WTC11 (cell line): ENCODE data around the gene DYRK2. TPM values are rescaled to one million over a fixed set of nuclear protein-coding genes. Genes with fewer than 3 reads are reported as not detected.

ENCODE experiments used
- ATAC-seq: fragments of 200-7000 bp; cut with Tn5 transposase; 2 replicates; pipeline ENCODE4 v1.10.0; 2021; ENCODE audit warnings: mild to moderate bottlenecking, moderate library complexity
- CTCF ChIA-PET: fragments of 300-600 bp; sonication (Branson Sonifier 250); formaldehyde crosslinking; loops from one replicate; lab custom pipeline; 2021; ENCODE audit warnings: antibody characterized with exemption; lab: Charles Lee
- POLR2A ChIA-PET: fragments of 350-600 bp; sonication (Branson Sonifier 250); formaldehyde crosslinking; loops from one replicate; lab custom pipeline; 2021; ENCODE audit warnings: antibody characterized with exemption; lab: Charles Lee
- DNase-seq: peaks from one replicate; pipeline ENCODE4 v3.0.0; 2021; ENCODE audit warnings: low spot score
- H3K27ac Mint-ChIP-seq: 2 replicates; pipeline ENCODE4 v1.8.0; 2021; ENCODE audit warnings: mixed read lengths
- H3K27me3 Mint-ChIP-seq: 2 replicates; pipeline ENCODE4 v1.8.0; 2021; ENCODE audit warnings: low read depth, mild to moderate bottlenecking, moderate library complexity, mixed read lengths
- H3K36me3 Mint-ChIP-seq: 2 replicates; pipeline ENCODE4 v1.8.0; 2021; ENCODE audit warnings: mixed read lengths
- H3K4me1 Mint-ChIP-seq: 2 replicates; pipeline ENCODE4 v1.8.0; 2022; ENCODE audit warnings: mixed read lengths
- H3K4me3 Mint-ChIP-seq: 2 replicates; pipeline ENCODE4 v1.8.0; 2021; ENCODE audit warnings: mild to moderate bottlenecking, moderate library complexity, mixed read lengths
- H3K9me3 Mint-ChIP-seq: 2 replicates; pipeline ENCODE4 v1.8.0; 2021; ENCODE audit warnings: mixed read lengths
- CBFB ChIP-seq: sonication (generic); formaldehyde crosslinking; IDR thresholded peaks from 2 replicates; pipeline ENCODE4 v1.8.1; 2022; ENCODE audit warnings: mild to moderate bottlenecking, low read depth, missing genetic modification reagents
- ETV6 ChIP-seq: sonication (generic); formaldehyde crosslinking; IDR thresholded peaks from 2 replicates; pipeline ENCODE4 v1.8.1; 2022; ENCODE audit warnings: mild to moderate bottlenecking, missing genetic modification reagents
- GRHL2 ChIP-seq: fragments of 250-450 bp; sonication (Bioruptor Pico); IDR thresholded peaks from 2 replicates; pipeline ENCODE4 v1.8.0; 2022; ENCODE audit warnings: mild to moderate bottlenecking, moderate library complexity; ENCODE audit not compliant: insufficient replicate concordance, severe bottlenecking
- GTF2I ChIP-seq: fragments of 250-450 bp; sonication (Bioruptor Pico); conservative IDR thresholded peaks from 2 replicates; pipeline ENCODE4 v1.4.0; 2021; ENCODE audit warnings: mild to moderate bottlenecking
- HMGA2 ChIP-seq: fragments of 250-450 bp; sonication (Bioruptor Pico); IDR thresholded peaks from 2 replicates; pipeline ENCODE4 v1.4.0; 2021; ENCODE audit warnings: mild to moderate bottlenecking, moderate library complexity
- JUN ChIP-seq: sonication (generic); formaldehyde crosslinking; IDR thresholded peaks from 2 replicates; pipeline ENCODE4 v1.8.0; 2023; ENCODE audit warnings: mild to moderate bottlenecking, missing genetic modification reagents
- NFATC4 ChIP-seq: fragments of 250-450 bp; sonication (Bioruptor Pico); IDR thresholded peaks from 2 replicates; pipeline ENCODE4 v1.9.0; 2021; ENCODE audit warnings: mild to moderate bottlenecking
- TEAD1 ChIP-seq: sonication (generic); formaldehyde crosslinking; IDR thresholded peaks from 2 replicates; pipeline ENCODE4 v1.8.0; 2022; ENCODE audit warnings: mild to moderate bottlenecking, missing genetic modification reagents
- ZBTB21 ChIP-seq: sonication (generic); formaldehyde crosslinking; IDR thresholded peaks from 2 replicates; pipeline ENCODE4 v1.8.1; 2023; ENCODE audit warnings: mild to moderate bottlenecking, missing genetic modification reagents, borderline replicate concordance
- ZNF671 ChIP-seq: fragments of 250-450 bp; sonication (Bioruptor Pico); IDR thresholded peaks from 2 replicates; pipeline ENCODE4 v1.8.0; 2021; ENCODE audit warnings: mild to moderate bottlenecking
- total RNA-seq: library from RNA; stranded (reverse); gene quantifications from 3 replicates; pipeline ENCODE4 v1.2.3, GENCODE V29; 2021
- TF ChIP-seq, protein P1 (sequence below): sonication (generic); formaldehyde crosslinking; IDR thresholded peaks from 2 replicates; pipeline ENCODE4 v1.8.0; 2023; ENCODE audit warnings: missing genetic modification reagents
- TF ChIP-seq, protein P2 (sequence below): fragments of 250-450 bp; sonication (Bioruptor Pico); IDR thresholded peaks from 2 replicates; pipeline ENCODE4 v1.9.0; 2021; ENCODE audit warnings: mild to moderate bottlenecking
- TF ChIP-seq, protein P3 (sequence below): sonication (generic); formaldehyde crosslinking; IDR thresholded peaks from 2 replicates; pipeline ENCODE4 v1.8.1; 2023; ENCODE audit warnings: mild to moderate bottlenecking, missing genetic modification reagents, moderate library complexity
- TF ChIP-seq, protein P4 (sequence below): sonication (generic); formaldehyde crosslinking; IDR thresholded peaks from 2 replicates; pipeline ENCODE4 v1.8.0; 2022; ENCODE audit warnings: mild to moderate bottlenecking, missing genetic modification reagents
- TF ChIP-seq, protein P5 (sequence below): fragments of 250-450 bp; sonication (Bioruptor Pico); IDR thresholded peaks from 2 replicates; pipeline ENCODE4 v2.1.2; 2022; ENCODE audit warnings: mild to moderate bottlenecking, moderate library complexity
- TF ChIP-seq, protein P6 (sequence below): sonication (generic); formaldehyde crosslinking; IDR thresholded peaks from 2 replicates; pipeline ENCODE4 v1.8.1; 2022; ENCODE audit warnings: low read depth, mild to moderate bottlenecking, moderate library complexity, missing genetic modification reagents, borderline replicate concordance
- TF ChIP-seq, protein P7 (sequence below): sonication (generic); formaldehyde crosslinking; conservative IDR thresholded peaks from 2 replicates; pipeline ENCODE4 v1.8.1; 2023; ENCODE audit warnings: mild to moderate bottlenecking, low read depth, missing genetic modification reagents, moderate library complexity
- TF ChIP-seq, protein P8 (sequence below): sonication (generic); formaldehyde crosslinking; IDR thresholded peaks from 2 replicates; pipeline ENCODE4 v1.8.1; 2022; ENCODE audit warnings: mild to moderate bottlenecking, missing genetic modification reagents, moderate library complexity, borderline replicate concordance

DYRK2 gene
- total RNA-seq, 1 experiment from 2014 or later, result 36.1 TPM

DNA sequence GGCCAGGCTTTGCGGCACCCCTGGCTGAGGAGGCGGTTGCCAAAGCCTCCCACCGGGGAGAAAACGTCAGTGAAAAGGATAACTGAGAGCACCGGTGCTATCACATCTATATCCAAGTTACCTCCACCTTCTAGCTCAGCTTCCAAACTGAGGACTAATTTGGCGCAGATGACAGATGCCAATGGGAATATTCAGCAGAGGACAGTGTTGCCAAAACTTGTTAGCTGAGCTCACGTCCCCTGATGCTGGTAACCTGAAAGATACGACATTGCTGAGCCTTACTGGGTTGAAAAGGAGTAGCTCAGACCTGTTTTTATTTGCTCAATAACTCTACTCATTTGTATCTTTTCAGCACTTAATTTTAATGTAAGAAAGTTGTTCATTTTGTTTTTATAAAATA is 9.9 kb downstream of the DYRK2 start:
- no peak for DNase-seq
- POLR2A ChIA-PET, result interaction anchor here (1.4 kb wide), 1 partner anchor 10 kb away, joined by 4 read pairs; the partner anchor contains the start of gene DYRK2
- CTCF ChIA-PET, result no interaction called here
- Mint-ChIP-seq H3K4me1 (peaks cover 35% of the 10 kb centered on the region), H3K27ac (no peak overlapping the region), H3K9me3 (no peaks in the 10 kb centered on the region), H3K27me3 (no peaks in the 10 kb centered on the region), H3K4me3 (no peak overlapping the region), H3K36me3 (peaks cover 36% of the 10 kb centered on the region)
- no peak for ATAC-seq
- TF ChIP-seq, protein P1, sequence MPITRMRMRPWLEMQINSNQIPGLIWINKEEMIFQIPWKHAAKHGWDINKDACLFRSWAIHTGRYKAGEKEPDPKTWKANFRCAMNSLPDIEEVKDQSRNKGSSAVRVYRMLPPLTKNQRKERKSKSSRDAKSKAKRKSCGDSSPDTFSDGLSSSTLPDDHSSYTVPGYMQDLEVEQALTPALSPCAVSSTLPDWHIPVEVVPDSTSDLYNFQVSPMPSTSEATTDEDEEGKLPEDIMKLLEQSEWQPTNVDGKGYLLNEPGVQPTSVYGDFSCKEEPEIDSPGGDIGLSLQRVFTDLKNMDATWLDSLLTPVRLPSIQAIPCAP, result no peak
- TF ChIP-seq GTF2I (CRISPR knock-in tag), result no peak
- TF ChIP-seq CBFB (CRISPR knock-in tag), result no peak
- TF ChIP-seq, protein P2, sequence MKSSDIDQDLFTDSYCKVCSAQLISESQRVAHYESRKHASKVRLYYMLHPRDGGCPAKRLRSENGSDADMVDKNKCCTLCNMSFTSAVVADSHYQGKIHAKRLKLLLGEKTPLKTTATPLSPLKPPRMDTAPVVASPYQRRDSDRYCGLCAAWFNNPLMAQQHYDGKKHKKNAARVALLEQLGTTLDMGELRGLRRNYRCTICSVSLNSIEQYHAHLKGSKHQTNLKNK, result no peak
- TF ChIP-seq ZBTB21 (CRISPR knock-in tag), result no peak
- TF ChIP-seq GRHL2, result no peak
- no peak for TF ChIP-seq ZNF671 (CRISPR knock-in tag)
- TF ChIP-seq, protein P3, sequence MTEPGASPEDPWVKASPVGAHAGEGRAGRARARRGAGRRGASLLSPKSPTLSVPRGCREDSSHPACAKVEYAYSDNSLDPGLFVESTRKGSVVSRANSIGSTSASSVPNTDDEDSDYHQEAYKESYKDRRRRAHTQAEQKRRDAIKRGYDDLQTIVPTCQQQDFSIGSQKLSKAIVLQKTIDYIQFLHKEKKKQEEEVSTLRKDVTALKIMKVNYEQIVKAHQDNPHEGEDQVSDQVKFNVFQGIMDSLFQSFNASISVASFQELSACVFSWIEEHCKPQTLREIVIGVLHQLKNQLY (CRISPR knock-in tag), result no peak
- no peak for TF ChIP-seq ETV6
- TF ChIP-seq, protein P4, sequence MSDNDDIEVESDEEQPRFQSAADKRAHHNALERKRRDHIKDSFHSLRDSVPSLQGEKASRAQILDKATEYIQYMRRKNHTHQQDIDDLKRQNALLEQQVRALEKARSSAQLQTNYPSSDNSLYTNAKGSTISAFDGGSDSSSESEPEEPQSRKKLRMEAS, result no peak
- TF ChIP-seq TEAD1 (CRISPR knock-in tag), result no peak
- TF ChIP-seq, protein P5, sequence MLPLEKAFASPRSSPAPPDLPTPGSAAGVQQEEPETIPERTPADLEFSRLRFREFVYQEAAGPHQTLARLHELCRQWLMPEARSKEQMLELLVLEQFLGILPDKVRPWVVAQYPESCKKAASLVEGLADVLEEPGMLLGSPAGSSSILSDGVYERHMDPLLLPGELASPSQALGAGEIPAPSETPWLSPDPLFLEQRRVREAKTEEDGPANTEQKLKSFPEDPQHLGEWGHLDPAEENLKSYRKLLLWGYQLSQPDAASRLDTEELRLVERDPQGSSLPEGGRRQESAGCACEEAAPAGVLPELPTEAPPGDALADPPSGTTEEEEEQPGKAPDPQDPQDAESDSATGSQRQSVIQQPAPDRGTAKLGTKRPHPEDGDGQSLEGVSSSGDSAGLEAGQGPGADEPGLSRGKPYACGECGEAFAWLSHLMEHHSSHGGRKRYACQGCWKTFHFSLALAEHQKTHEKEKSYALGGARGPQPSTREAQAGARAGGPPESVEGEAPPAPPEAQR (CRISPR knock-in tag), result no peak
- TF ChIP-seq, protein P6, sequence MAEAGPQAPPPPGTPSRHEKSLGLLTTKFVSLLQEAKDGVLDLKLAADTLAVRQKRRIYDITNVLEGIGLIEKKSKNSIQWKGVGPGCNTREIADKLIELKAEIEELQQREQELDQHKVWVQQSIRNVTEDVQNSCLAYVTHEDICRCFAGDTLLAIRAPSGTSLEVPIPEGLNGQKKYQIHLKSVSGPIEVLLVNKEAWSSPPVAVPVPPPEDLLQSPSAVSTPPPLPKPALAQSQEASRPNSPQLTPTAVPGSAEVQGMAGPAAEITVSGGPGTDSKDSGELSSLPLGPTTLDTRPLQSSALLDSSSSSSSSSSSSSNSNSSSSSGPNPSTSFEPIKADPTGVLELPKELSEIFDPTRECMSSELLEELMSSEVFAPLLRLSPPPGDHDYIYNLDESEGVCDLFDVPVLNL (CRISPR knock-in tag), result no peak
- no peak for TF ChIP-seq HMGA2 (CRISPR knock-in tag)
- TF ChIP-seq JUN, result no peak
- TF ChIP-seq, protein P7, sequence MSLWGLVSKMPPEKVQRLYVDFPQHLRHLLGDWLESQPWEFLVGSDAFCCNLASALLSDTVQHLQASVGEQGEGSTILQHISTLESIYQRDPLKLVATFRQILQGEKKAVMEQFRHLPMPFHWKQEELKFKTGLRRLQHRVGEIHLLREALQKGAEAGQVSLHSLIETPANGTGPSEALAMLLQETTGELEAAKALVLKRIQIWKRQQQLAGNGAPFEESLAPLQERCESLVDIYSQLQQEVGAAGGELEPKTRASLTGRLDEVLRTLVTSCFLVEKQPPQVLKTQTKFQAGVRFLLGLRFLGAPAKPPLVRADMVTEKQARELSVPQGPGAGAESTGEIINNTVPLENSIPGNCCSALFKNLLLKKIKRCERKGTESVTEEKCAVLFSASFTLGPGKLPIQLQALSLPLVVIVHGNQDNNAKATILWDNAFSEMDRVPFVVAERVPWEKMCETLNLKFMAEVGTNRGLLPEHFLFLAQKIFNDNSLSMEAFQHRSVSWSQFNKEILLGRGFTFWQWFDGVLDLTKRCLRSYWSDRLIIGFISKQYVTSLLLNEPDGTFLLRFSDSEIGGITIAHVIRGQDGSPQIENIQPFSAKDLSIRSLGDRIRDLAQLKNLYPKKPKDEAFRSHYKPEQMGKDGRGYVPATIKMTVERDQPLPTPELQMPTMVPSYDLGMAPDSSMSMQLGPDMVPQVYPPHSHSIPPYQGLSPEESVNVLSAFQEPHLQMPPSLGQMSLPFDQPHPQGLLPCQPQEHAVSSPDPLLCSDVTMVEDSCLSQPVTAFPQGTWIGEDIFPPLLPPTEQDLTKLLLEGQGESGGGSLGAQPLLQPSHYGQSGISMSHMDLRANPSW (CRISPR knock-in tag), result no peak
- TF ChIP-seq, protein P8, sequence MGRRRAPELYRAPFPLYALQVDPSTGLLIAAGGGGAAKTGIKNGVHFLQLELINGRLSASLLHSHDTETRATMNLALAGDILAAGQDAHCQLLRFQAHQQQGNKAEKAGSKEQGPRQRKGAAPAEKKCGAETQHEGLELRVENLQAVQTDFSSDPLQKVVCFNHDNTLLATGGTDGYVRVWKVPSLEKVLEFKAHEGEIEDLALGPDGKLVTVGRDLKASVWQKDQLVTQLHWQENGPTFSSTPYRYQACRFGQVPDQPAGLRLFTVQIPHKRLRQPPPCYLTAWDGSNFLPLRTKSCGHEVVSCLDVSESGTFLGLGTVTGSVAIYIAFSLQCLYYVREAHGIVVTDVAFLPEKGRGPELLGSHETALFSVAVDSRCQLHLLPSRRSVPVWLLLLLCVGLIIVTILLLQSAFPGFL (CRISPR knock-in tag), result no peak
- no peak for TF ChIP-seq NFATC4 (CRISPR knock-in tag)
